ENCODE data around the gene SNRK.

SNRK gene

GRCh38 chr3:43347774-43348173 is 61.4 kb downstream of the SNRK start:
- TF ChIP-seq, protein P1, sequence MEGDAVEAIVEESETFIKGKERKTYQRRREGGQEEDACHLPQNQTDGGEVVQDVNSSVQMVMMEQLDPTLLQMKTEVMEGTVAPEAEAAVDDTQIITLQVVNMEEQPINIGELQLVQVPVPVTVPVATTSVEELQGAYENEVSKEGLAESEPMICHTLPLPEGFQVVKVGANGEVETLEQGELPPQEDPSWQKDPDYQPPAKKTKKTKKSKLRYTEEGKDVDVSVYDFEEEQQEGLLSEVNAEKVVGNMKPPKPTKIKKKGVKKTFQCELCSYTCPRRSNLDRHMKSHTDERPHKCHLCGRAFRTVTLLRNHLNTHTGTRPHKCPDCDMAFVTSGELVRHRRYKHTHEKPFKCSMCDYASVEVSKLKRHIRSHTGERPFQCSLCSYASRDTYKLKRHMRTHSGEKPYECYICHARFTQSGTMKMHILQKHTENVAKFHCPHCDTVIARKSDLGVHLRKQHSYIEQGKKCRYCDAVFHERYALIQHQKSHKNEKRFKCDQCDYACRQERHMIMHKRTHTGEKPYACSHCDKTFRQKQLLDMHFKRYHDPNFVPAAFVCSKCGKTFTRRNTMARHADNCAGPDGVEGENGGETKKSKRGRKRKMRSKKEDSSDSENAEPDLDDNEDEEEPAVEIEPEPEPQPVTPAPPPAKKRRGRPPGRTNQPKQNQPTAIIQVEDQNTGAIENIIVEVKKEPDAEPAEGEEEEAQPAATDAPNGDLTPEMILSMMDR (IDR thresholded peaks at IDR 0.05) = no peak

- TF ChIP-seq, protein P1 (IDR thresholded peaks at IDR 0.05) = no peak
These were observed 62.0 kb downstream of the SNRK start for GRCh38 chr3:43348350-43348749.

DNA sequence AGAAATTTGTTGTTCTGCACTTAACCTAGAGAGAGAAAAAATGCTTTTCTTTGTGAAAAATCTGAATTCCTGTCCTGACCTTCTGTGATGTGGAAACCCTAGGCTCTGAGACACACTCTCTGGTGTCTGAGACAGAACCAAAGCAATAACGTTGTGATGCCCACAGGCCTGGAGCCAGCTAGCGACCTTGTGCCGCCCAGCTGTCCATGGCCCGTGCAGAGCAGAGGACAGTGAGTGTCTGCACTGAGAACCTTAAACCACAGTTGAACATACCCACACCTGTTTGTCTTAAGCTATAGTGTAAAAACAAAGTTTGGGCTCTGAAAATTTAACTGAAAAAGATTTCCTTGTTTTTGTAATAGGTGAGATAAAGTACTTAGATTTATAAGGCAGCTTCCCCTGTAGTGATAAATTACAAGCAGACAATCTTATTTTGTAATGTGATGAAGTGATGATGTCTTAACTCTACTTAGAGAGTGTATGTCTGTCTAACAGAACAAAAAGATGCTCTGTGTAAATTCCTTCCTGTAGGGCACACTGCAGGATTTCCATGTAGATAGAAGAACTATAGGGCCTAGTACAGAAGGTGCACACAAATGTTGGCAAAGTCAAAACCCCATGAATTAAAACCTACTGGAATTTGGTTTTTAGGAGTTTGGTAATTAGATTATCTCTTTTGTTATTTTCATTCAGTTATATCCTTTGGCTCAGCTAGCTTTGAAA is 62.7 kb downstream of the SNRK start:
- TF ChIP-seq, protein P1 (IDR thresholded peaks at IDR 0.05) = no peak

- TF ChIP-seq, protein P1 (IDR thresholded peaks at IDR 0.05) = no peak
These were observed 63.4 kb downstream of the SNRK start for GRCh38 chr3:43349716-43350115.

- TF ChIP-seq, protein P1 (IDR thresholded peaks at IDR 0.05) = no peak
These were observed 67.1 kb downstream of the SNRK start for GRCh38 chr3:43353393-43353792.

- TF ChIP-seq, protein P1 (IDR thresholded peaks at IDR 0.05) = no peak
These were observed 67.8 kb downstream of the SNRK start for GRCh38 chr3:43353923-43354670.

GRCh38 chr3:43361077-43361476 is 74.7 kb downstream of the SNRK start:
- TF ChIP-seq, protein P1 (IDR thresholded peaks at IDR 0.05) = no peak

Measured in LNCAP (cell line).